Fibroblast of skin of left biceps (primary cell): ENCODE results near the gene LMF2.

Source experiments
- DNase-seq, 2 experiments: peaks; one replicate each; pipeline ENCODE4 v3.0.0-alpha.2; 2013; ENCODE audit warnings: low read depth in 2 of 2

The LMF2 gene, protein sequence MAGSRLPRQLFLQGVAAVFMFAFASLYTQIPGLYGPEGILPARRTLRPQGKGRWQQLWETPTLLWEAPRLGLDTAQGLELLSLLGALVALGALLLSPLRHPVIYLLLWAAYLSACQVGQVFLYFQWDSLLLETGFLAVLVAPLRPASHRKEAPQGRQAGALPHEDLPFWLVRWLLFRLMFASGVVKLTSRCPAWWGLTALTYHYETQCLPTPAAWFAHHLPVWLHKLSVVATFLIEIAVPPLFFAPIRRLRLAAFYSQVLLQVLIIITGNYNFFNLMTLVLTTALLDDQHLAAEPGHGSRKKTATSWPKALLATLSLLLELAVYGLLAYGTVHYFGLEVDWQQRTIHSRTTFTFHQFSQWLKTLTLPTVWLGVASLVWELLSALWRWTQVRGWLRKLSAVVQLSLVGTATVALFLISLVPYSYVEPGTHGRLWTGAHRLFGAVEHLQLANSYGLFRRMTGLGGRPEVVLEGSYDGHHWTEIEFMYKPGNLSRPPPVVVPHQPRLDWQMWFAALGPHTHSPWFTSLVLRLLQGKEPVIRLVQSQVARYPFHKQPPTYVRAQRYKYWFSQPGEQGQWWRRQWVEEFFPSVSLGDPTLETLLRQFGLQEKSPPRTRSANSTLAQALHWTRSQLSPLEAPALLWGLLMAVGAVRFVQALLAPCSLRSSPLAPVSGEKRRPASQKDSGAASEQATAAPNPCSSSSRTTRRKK

DNA sequence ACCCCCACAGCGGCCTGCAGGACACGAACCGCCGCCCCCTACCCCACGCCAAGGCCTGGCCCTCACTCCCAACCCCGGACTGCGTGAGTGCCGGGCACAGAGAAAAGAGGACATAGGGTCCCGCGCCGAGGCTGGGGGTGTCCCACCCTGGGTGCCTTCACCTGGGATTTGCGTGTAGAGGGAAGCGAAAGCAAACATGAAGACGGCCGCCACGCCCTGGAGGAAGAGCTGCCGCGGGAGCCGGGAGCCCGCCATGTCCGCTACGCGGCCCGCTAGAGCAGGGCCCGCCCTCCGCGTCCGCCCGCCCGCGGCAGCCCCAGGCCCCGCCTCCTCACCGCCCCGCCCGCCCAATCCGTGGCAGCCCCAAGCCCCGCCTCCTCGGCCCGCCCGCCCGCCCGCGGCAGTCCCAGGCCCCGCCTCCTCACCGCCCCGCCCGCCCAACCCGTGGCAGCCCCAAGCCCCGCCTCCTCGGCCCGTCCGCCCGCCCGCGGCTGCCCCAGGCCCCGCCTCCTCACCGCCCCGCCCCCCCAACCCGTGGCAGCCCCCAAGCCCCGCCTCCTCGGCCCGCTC, at the start of gene LMF2:
Gene LMF2 (minus strand): TSS at position 282 of the 570 bp plus-strand sequence. CDS start 27 bp downstream, at position 255.
- DNase-seq = no peak

DNA sequence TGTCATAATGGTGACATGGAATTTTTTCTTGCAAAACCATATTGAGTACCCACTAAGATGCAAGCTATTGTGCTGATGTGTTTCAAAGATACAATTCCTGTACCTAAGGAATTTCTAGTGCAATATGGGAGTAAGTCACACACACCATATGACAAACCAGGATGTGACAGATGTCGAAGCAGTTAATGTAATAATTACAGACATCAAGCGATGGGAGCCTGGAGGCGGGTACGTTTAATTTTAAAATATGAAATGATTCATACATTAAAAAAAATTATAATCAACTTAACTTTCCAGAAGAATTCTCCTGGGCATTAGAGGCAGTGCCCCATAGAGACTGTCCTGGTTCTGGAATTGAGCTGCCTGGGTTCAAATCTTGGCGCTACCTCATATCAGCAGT, 49.2 kb upstream of the LMF2 start:
- DNase-seq = no peak

GRCh38 chr22:50553310-50553709, 45.8 kb upstream of the LMF2 start:
- no peak for DNase-seq

DNA sequence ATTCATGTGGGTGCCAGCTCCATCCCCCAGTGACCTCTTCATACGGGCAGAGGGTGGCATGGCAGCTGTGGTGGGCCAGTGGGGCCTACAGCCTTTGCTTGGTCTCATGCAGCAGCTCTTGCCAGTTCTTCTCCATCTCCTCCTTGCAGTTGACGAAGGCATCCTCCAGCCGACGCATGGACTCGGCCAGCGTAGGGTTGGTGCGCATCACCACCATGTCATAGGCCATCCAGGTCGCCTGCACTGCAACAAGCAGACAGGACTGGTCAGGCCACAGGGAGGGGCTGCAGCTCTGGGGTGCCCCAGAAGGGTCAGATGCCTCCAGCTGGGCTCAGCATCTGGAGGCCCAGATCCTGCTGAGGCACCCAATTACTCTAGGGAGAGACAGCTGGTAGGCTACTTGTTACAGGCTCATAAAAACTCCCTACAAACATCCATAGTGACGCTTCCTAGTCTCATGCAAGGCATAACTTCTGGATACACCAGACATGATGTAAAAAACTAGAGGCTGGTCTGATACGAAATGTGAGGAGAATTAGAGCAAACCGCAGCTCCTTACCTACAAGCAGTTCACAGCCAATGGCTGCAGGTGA, 43.8 kb upstream of the LMF2 start:
- no peak for DNase-seq

DNA sequence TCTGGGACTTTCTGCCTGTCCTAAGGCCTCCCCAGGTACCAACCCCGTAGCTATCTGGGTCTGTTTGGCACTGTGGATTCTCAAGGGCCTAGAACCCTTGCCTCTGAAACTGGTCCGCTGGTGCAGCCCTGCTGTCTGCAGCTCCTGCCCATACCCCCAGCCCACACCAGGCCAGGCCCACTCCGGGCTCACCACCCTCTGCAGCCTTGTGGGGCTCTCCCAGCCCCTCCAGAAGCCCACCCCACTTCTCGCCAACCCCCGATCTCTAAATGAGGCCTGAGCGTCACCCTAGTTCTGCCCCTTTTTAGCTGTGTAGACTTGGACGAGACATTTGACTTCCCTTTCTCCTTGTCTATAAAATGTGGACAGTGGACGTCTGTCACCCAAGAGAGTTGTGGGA, 42.9 kb upstream of the LMF2 start:
- no peak for DNase-seq

- no peak for DNase-seq
These were observed 41.7 kb upstream of the LMF2 start for GRCh38 chr22:50548921-50549790.

- no peak for DNase-seq
These were observed 40.8 kb upstream of the LMF2 start for GRCh38 chr22:50548040-50548920.

DNA sequence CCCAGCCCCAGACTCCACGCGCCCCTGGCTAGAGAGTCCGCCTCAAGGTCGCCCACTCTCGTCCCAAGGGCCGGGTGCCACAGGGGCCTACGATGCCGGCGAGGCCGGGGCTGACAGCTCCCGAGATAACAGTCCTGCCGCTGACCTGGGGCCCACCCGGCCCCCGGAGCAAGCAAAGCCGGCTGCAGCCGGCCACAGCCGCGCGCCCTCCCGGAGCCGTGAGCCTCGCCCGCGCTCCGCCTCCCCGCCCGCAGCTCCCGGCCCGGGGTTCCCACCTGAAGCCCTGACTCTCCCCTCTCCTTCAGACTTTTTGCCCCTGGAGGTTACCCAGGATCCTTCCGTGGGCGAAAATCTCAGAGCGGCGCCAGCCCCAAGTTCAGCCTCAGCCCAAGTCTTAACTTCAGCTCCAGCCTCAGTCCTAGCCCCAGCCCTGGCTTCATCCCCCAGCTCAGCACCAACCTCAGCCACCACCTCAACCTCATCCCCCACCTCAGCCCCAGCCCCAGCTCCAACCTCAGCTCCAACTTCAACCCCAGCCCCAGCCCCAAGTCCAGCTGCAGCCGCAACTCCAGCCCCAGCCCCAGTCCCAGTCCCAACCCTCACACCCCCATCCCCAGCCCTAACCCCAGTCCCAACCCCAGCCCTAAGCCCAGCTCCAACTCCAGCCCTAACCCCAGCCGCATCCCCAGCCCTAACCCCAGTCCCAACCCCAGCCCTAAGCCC, 39.9 kb upstream of the LMF2 start:
- DNase-seq = no peak

DNA sequence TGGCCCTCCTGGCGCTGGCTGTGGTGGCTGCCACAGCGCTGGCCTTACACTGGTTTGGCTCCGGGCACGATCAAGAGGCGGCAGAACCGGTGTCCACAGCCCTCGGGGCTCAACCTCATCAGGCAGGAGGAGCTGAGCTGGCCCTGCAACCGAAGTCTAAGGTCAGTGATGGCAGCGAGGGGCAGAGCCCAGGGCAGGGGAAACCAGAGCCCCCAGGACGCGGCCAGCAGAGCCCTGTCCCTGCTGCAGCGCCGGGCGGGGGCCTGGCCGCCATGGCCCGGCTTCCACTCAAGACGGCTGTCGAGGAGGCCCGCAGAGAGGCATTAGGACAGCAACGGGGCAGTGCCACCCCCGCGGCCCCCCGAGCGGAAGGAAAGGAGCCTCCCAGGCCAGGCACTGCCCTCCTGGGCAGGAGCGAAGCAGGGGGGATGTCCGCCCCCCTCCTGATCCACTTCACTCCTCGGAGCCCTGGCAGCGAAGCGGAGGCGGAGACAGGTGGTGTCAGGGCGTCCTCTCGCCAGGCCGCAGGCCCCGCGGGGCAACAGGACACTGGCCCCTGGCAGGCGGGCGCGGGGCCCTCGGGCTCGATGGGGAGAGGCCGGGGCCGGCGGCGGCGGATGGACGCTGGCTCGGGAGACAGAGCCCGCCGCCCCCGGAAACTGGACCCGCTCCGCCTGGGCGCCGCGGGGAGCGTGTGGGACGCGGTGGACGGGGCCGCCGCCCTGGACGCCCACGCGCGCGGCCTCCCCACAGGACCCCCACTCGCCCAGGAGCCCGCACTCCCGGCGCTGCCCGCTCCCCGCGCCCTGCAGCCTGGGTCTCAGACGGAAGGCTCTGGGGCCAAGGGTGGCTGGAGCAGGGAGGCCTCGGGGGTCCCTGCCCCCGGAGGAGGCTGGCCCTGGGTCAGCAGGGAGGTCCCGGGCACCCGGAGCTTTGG, 39.1 kb upstream of the LMF2 start:
- DNase-seq = no peak

GRCh38 chr22:50545522-50546325, 38.2 kb upstream of the LMF2 start, which contains the start of gene KLHDC7B:
KLHDC7B (plus strand) TSS chr22:50545899; CDS start chr22:50546244, 345 bp downstream.
- DNase-seq = peak; percentile 46 to 50

- no peak for DNase-seq
These were observed 37.3 kb upstream of the LMF2 start for GRCh38 chr22:50544746-50545253.

GRCh38 chr22:50544078-50544745, 36.7 kb upstream of the LMF2 start:
- DNase-seq = no peak

GRCh38 chr22:50542416-50542927, 35.0 kb upstream of the LMF2 start:
- DNase-seq = no peak

- peak in 1 of 2 experiments; percentile 42 for DNase-seq
These were observed 34.1 kb upstream of the LMF2 start for GRCh38 chr22:50541667-50542026.

DNA sequence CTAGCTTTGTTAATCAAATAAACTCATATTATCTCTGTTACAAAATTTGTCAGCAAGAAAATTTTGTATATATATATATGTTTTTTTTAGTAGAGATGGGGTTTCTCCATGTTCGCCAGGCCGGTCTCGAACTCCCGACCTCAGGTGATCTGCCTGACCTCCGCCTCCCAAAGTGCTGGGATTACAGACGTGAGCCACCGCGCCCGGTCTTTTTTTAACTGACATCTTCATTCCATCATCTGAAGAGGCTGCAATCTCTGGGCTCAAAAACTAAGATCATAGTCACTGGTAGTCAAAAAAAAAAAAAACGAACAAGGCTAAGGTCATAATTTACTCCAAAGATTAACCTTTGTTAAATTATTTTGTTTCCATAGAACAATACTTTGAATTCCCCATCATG, 32.9 kb upstream of the LMF2 start:
- no peak for DNase-seq

GRCh38 chr22:50537765-50538164, 30.3 kb upstream of the LMF2 start:
- DNase-seq = no peak

DNA sequence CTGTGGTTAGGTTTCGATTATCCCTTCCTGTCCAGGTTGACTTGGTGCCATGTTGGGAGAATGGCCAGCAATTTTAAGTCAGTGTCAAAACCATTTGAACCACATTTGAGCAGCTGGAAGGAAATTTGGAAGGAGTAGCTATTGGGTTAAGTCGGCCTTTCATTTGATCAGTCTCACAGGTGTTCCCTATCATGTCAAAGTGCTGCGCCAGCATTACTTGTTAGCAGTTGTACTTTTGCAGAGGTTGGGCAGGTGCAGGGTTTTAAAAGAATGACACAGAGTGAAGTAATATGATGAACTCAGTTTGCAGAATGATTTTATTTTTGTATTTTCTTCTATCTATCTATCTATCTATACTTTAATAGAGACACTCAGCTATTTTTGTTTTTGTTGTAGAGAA, 28.7 kb upstream of the LMF2 start:
- DNase-seq = no peak
